ENCODE results near the gene PRICKLE2. TPM values are rescaled to one million over a fixed set of nuclear protein-coding genes. Genes with fewer than 3 reads are reported as not detected.

The PRICKLE2 gene
- total RNA-seq, 2 experiments from 2014 or later, result not detected

DNA sequence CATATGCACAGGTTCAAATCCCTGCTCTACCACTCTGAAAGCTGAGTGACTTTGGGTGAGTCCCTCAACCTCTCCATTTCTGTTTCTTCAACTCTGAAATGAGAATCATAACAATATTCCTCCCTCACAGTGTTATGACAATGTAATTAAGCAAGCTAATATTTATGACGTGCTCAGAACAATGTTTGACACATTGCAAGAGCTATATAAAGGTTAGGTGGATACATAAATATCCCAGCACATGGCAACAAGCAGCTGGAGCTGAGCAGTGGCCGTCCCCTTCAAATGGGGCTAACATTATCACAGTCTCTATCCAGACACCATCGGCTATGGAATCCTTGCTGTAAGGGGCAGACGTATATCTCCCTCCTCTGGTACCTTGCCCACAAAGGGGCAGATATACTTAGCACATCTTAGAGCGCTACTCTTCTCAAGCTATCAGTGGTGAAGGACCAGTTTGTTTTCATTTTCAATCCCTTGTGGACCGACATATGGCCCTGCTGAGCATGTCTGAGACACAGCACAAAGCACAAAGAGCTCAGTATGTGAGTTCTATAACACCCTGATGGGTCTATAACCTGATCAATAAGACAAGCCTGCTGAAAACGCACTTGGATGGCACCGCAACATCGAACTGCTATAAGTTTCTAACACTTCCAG, 80.9 kb downstream of the PRICKLE2 start:
- Mint-ChIP-seq H3K9me3 (ENCODE audit: low read depth) (no peaks in the 10 kb centered on the region), H3K4me3 (no peak overlapping the region), H3K4me1 (no peaks in the 10 kb centered on the region), H3K27me3 (no peaks in the 10 kb centered on the region), H3K36me3 (no peaks in the 10 kb centered on the region), H3K27ac (no peak overlapping the region)
- no peak for ATAC-seq
- CTCF ChIA-PET, result no interaction called here
- no peak for DNase-seq

DNA sequence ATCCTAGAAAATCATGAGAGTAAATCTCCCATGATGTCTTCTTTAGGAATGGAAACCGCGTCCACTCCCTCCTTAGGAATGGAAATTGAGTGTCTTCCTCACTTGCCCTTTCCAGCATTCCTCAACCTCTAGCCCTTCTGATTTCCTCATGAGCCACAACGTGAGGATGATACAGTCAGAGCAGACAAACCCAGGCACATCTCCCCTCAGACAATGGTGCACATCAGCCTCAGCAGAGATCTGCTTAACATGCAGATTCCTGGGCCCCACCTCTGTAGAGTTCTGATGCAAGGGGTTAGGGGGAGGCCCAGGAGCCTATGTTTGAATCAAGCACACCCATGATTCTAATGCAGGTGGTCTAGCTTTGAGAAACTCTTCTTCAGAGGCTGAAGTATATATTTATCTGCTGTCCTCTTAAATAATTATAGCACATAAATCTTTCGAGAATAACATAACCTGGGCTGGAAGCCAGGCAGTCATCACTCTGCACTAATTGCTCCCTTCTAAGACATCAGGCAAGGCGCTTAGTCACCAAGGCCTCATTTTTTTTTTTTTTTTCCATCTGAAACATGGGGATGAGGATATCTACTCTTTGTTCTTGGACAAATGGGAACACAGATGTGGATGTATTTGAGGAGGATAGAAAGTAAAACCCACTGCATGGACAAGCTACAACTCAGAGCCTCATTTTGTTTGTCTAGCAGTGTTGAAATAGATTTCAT, 81.7 kb downstream of the PRICKLE2 start:
- no peaks in the 10 kb centered on the region for H3K36me3 Mint-ChIP-seq
- H3K4me1 Mint-ChIP-seq, result no peaks in the 10 kb centered on the region
- no peaks in the 10 kb centered on the region for H3K27me3 Mint-ChIP-seq
- no peak for DNase-seq
- no peak for ATAC-seq
- no peak overlapping the region for H3K4me3 Mint-ChIP-seq
- no peaks in the 10 kb centered on the region for H3K9me3 Mint-ChIP-seq (ENCODE audit: low read depth)
- H3K27ac Mint-ChIP-seq, result no peak overlapping the region
- CTCF ChIA-PET, result no interaction called here

DNA sequence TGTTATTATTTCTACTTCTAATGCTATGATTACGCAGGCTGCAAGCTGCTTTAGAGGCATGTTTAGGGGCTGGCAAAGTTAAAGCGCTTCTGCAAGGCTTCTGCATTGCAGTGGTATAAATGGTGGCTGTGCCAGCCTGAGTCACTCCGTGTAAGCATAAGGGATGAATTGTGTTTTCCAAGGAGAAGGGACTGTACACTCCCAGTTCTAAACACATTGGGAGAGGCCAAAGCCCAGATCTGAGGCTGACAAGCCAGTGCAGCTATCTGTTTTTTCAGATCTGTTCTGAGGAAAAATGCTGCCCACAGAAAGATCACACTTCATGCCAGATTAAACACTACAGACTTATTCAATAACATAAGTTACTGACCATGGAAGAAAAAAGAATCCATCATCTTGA, 83.8 kb downstream of the PRICKLE2 start:
- no peak overlapping the region for H3K27ac Mint-ChIP-seq
- H3K27me3 Mint-ChIP-seq, result no peaks in the 10 kb centered on the region
- CTCF ChIA-PET, result no interaction called here
- ATAC-seq, result no peak
- H3K4me3 Mint-ChIP-seq, result no peak overlapping the region
- no peak for DNase-seq
- H3K4me1 Mint-ChIP-seq, result no peaks in the 10 kb centered on the region
- no peaks in the 10 kb centered on the region for H3K9me3 Mint-ChIP-seq (ENCODE audit: low read depth)
- no peaks in the 10 kb centered on the region for H3K36me3 Mint-ChIP-seq

DNA sequence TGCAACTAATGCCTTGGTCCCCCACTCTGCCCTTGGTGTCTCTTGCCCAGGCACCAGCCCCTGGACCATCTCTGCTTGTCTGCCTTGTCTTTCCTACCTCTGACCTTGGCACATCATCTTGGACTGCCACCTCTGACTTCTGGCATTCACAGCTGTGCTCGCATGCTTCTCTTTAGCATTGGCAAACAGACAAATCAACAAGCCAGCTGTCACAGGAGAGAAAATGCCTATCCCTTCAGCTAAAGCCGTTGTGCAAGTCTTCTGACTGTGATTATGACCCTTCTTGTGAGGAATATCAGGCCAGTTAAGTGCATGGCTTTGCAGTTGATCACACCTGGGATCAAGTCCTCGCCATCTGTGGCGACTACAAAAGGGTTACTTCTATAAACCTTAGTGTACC, 84.6 kb downstream of the PRICKLE2 start:
- H3K4me1 Mint-ChIP-seq, result no peaks in the 10 kb centered on the region
- H3K36me3 Mint-ChIP-seq, result no peaks in the 10 kb centered on the region
- no peak overlapping the region for H3K27ac Mint-ChIP-seq
- H3K9me3 Mint-ChIP-seq (ENCODE audit: low read depth), result no peaks in the 10 kb centered on the region
- no peak for ATAC-seq
- H3K4me3 Mint-ChIP-seq, result no peak overlapping the region
- no peaks in the 10 kb centered on the region for H3K27me3 Mint-ChIP-seq
- DNase-seq, result no peak
- CTCF ChIA-PET, result no interaction called here

DNA sequence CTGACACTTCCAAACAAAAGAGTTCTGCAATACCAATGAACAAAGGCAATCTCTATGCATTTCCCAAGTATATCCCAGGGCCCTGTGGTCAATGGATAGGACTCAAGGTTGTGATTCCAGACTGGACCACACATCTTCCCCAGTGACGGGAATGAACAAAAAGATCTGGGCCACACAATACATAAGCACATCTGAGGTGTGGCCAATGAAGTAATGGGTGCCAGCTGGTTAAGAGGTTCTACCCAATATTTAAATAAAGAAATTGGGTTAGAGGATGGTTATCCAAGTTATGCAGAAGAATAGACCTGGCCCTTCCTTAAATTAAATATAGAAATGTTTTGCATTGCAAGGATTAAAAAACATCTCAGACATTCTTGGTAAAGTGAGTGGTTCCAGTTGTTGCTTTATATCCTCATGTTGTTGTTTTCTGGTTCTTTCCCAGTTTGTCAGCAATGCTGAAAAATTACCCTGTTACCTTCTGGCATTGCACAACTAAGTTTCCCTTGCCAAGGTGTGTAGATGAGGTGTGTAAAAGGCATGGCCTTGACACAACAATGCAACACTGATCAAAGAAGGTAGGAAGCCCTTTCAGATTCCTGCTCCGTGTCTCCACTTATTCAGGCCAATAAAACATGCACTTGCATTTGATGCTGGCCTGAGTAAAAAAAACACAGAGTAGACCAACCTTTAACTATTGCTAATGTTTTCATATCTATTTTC, 86.5 kb downstream of the PRICKLE2 start:
- H3K27ac Mint-ChIP-seq, result no peak overlapping the region
- H3K4me3 Mint-ChIP-seq, result no peak overlapping the region
- H3K4me1 Mint-ChIP-seq, result no peaks in the 10 kb centered on the region
- H3K9me3 Mint-ChIP-seq (ENCODE audit: low read depth), result no peaks in the 10 kb centered on the region
- H3K27me3 Mint-ChIP-seq, result no peaks in the 10 kb centered on the region
- DNase-seq (no peak), ATAC-seq (no peak)
- no peaks in the 10 kb centered on the region for H3K36me3 Mint-ChIP-seq
- CTCF ChIA-PET, result no interaction called here

DNA sequence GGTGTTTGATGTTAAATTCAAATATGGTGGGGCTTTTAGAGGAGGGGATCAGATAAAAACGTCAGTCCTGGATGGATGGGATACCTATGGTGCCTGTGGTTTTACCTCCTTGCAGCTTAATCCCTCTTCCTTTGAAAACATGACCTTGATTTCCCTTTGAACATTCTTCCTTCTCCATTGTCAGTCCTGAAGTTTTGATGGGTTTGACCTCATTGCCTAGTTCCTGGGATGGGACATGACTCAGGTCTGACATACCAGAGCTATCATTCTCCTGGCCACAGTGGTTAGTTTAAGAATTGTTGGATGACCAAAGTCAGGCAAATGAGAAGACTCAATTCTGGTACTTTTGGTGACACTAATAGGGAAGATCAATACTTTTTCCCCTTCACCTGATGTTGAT, 87.2 kb downstream of the PRICKLE2 start:
- DNase-seq (no peak), ATAC-seq (no peak)
- H3K27me3 Mint-ChIP-seq, result no peaks in the 10 kb centered on the region
- CTCF ChIA-PET, result no interaction called here
- H3K4me1 Mint-ChIP-seq, result no peaks in the 10 kb centered on the region
- no peaks in the 10 kb centered on the region for H3K36me3 Mint-ChIP-seq
- H3K27ac Mint-ChIP-seq, result no peak overlapping the region
- no peak overlapping the region for H3K4me3 Mint-ChIP-seq
- H3K9me3 Mint-ChIP-seq (ENCODE audit: low read depth), result no peaks in the 10 kb centered on the region

DNA sequence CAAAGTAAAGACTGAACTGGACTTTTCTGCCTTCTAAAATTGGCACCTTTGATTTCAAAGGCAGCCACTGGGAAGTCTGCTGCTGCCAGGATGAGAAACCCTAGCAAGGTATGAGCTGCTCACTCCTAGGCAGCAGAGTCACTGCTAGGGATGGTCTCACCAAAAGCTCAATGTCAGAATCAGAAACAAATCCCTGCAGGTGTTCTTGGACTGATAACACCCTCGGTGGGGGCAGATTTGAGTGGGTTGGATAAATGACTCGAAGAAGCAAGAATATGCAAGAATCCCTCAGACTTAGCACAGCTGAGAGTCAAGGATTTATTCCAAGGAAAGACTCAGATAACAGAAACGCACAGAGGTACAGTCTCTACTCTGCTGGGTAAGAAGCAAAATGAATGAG, 90.4 kb downstream of the PRICKLE2 start:
- Mint-ChIP-seq H3K4me1 (no peaks in the 10 kb centered on the region), H3K27me3 (peaks cover 4% of the 10 kb centered on the region), H3K27ac (no peak overlapping the region), H3K4me3 (no peak overlapping the region), H3K36me3 (no peaks in the 10 kb centered on the region), H3K9me3 (ENCODE audit: low read depth) (no peaks in the 10 kb centered on the region)
- CTCF ChIA-PET, result interaction anchor here (1.4 kb wide), 1 partner anchor 20 kb away, joined by 3 read pairs; no protein-coding TSS in a partner anchor
- no peak for DNase-seq
- no peak for ATAC-seq

DNA sequence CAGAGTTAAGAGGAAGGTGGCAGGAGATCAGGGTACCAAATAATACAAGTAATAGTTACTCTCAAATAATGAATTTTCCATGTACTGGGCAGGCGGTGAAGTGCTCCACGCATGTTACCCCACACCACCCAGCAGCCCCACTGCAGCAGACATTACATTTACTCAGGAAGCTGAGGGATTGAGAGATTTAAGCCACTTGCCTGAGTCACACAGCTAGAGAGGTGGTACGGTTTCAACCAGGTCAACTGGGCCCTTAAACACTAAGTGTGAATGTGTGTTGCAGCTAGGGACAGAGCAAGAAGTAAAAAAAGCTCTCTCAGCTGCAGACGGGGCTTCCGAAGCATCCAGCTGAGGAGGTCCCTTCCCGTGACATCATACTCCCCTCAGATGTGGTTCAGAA, 91.3 kb downstream of the PRICKLE2 start:
- no peak for ATAC-seq
- CTCF ChIA-PET, result no interaction called here
- Mint-ChIP-seq H3K4me1 (no peaks in the 10 kb centered on the region), H3K36me3 (no peaks in the 10 kb centered on the region), H3K27ac (no peak overlapping the region), H3K4me3 (no peak overlapping the region), H3K9me3 (ENCODE audit: low read depth) (no peaks in the 10 kb centered on the region), H3K27me3 (peaks cover 4% of the 10 kb centered on the region)
- no peak for DNase-seq

DNA sequence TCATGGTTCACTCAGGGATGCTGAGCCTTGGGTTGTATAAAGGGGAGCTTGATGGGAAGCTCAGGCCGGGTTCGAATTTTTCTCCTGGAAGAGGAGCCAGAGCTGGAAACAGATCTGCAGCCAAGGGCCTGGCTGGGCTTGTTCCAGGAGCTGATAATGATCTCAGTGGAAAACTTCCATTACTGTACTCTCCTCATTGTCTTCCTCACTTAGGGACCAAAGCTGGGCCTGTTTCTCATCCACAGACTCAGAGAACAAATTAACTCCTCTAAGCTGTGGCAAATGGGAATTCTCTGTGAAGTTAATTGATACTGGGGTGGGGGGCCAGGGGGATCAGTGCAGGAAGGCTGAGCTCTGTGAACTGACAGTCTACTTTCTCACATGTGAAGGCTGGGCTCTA, 92.0 kb downstream of the PRICKLE2 start:
- H3K27me3 Mint-ChIP-seq, result peaks cover 4% of the 10 kb centered on the region
- H3K9me3 Mint-ChIP-seq (ENCODE audit: low read depth), result no peaks in the 10 kb centered on the region
- no peak overlapping the region for H3K27ac Mint-ChIP-seq
- ATAC-seq (no peak), DNase-seq (no peak)
- no peak overlapping the region for H3K4me3 Mint-ChIP-seq
- CTCF ChIA-PET, result no interaction called here
- H3K36me3 Mint-ChIP-seq, result no peaks in the 10 kb centered on the region
- no peaks in the 10 kb centered on the region for H3K4me1 Mint-ChIP-seq

DNA sequence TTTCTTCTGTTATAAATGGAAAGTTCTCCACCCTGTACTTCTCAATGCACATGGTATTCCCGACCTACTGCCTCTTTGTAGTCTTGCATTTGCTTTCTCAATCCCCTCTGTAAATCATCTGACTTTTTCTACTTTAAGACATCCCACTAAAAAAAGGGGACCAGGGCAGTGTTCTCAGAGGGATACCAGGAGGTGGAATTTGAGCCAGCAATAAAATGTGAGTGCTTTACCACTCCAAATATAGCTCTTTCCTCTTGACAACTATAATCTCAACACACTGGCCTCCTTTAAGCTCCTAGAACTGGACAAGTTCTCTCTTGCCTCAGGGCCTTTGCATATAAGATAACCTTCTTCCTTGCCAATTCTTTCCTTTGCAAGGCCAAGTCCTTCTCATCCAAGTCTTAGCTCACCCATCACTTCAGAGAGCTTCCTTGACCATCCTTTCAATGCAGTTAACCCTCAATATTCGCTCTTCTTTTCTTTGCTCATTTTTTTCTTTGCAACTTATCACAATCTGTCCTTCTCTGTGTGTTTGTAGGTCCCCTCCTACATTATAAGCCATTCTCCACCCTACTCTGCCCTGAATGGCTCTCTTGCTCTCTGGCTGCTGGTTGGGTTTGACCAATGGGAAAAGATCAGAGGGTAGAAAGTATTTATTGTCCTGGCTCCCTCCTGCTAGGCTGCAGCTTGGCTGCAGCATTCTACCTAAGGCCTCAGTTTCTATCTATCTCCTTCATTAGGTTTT, 93.4 kb downstream of the PRICKLE2 start:
- CTCF ChIA-PET, result interaction anchor here (1.0 kb wide), 1 partner anchor 11 kb away, joined by 3 read pairs; no protein-coding TSS in a partner anchor
- no peak for DNase-seq
- no peak overlapping the region for H3K27ac Mint-ChIP-seq

DNA sequence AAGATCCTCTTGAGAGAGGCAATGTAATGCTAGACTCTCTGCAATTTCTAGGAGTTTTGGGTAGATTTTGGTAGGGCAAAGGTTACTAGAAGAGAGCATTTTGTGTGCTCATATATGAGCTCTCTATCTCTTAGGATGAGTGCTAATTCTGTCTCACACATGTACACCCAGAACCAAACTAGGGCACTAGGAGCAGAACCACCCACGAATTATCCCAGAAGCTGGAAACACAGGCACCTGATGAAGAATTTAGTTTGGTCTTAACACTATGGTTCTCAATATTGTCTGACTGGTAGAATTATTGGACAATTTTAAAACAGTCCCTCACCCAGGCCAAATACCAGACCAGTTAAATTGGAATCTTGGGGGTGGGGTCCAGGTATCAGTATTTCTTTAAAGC, 94.8 kb downstream of the PRICKLE2 start:
- DNase-seq, result no peak
- ATAC-seq, result no peak
- Mint-ChIP-seq H3K4me1 (no peaks in the 10 kb centered on the region), H3K4me3 (no peak overlapping the region), H3K27ac (no peak overlapping the region), H3K9me3 (ENCODE audit: low read depth) (no peaks in the 10 kb centered on the region), H3K36me3 (no peaks in the 10 kb centered on the region), H3K27me3 (peaks cover 4% of the 10 kb centered on the region)
- CTCF ChIA-PET, result no interaction called here

More for the DNA sequence above, 93.4 kb downstream of the PRICKLE2 start:
- no peaks in the 10 kb centered on the region for H3K4me1 Mint-ChIP-seq
- H3K9me3 Mint-ChIP-seq (ENCODE audit: low read depth), result no peaks in the 10 kb centered on the region
- no peak for ATAC-seq
- H3K27me3 Mint-ChIP-seq, result peaks cover 4% of the 10 kb centered on the region
- H3K4me3 Mint-ChIP-seq, result no peak overlapping the region
- no peaks in the 10 kb centered on the region for H3K36me3 Mint-ChIP-seq

DNA sequence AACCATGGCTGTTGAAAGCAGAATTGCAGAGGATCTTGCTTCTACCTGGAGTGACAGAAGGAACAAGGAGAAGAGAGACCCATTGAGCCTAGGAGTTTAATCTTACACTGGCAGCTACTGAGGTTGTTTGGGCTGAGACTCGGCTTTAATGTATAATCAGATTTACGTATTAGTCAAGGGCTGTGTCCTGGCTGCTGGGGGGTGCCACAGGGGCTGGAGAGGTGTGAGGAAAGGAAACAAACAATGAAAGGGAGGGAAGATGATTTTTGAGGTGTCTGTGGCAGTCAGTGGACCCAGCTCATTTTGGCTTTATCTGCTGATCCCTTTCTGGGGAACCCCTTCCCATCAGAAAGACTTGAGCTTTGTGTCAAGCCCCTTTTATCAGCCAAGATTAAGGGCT, 95.7 kb downstream of the PRICKLE2 start:
- no peaks in the 10 kb centered on the region for H3K36me3 Mint-ChIP-seq
- peaks cover 4% of the 10 kb centered on the region for H3K27me3 Mint-ChIP-seq
- no peak overlapping the region for H3K4me3 Mint-ChIP-seq
- no peak overlapping the region for H3K27ac Mint-ChIP-seq
- H3K4me1 Mint-ChIP-seq, result no peaks in the 10 kb centered on the region
- no peaks in the 10 kb centered on the region for H3K9me3 Mint-ChIP-seq (ENCODE audit: low read depth)
- CTCF ChIA-PET, result no interaction called here
- DNase-seq, result no peak
- ATAC-seq, result no peak

DNA sequence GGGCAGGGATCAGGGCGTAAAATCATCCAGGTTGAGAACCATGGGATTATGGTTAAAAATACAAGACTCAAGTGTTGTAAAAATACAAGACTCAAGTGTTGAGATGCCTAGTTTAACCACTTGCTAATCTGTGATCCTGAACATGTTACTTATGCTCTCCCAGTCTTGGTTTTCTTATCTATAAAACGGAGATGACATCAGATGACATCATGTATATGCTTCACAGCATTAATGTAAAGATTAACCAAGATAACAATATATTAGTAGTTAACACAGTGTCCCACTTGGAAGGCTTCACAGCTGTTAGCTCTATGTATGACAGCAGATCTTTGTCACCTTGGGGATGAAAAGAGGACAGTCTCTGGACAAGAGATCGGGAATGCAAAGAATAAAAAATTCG, 96.2 kb downstream of the PRICKLE2 start:
- DNase-seq, result no peak
- H3K4me3 Mint-ChIP-seq, result no peak overlapping the region
- CTCF ChIA-PET, result no interaction called here
- H3K27ac Mint-ChIP-seq, result no peak overlapping the region
- no peaks in the 10 kb centered on the region for H3K36me3 Mint-ChIP-seq
- H3K9me3 Mint-ChIP-seq (ENCODE audit: low read depth), result no peaks in the 10 kb centered on the region
- no peak for ATAC-seq
- H3K27me3 Mint-ChIP-seq, result peaks cover 4% of the 10 kb centered on the region
- no peaks in the 10 kb centered on the region for H3K4me1 Mint-ChIP-seq
